Sigmoid colon (tissue), 7 donors: ENCODE data around the gene PCID2. TPM values are rescaled to one million over a fixed set of nuclear protein-coding genes. Genes with fewer than 3 reads are reported as not detected.

ENCODE experiments used
- DNase-seq: peaks from one replicate; pipeline ENCODE4 v3.0.0-alpha.2; 2019
- H3K27ac ChIP-seq, 4 donors: fragments of 200-600 bp; sonication (generic); one replicate each; pipeline ENCODE4 v1.5.1; 2016 to 2019; ENCODE audit warnings: mild to moderate bottlenecking in 1 of 4
- H3K27me3 ChIP-seq, 3 donors: fragments of 200-600 bp; sonication (generic); one replicate each; pipeline ENCODE4 v1.5.1; 2019; ENCODE audit warnings: mild to moderate bottlenecking in 1 of 3
- H3K36me3 ChIP-seq, 4 donors: fragments of 200-600 bp; sonication (generic); one replicate each; pipeline ENCODE4 v1.5.1; 2016 to 2019
- H3K4me1 ChIP-seq, 4 donors: fragments of 200-600 bp; sonication (generic); one replicate each; pipeline ENCODE4 v1.5.1; 2017 to 2019
- H3K4me3 ChIP-seq, 4 donors: fragments of 200-600 bp; sonication (generic); one replicate each; pipeline ENCODE4 v1.5.1; 2017 to 2019; ENCODE audit warnings: mild to moderate bottlenecking in 2 of 4, moderate library complexity in 1 of 4
- H3K9me3 ChIP-seq, 4 donors: fragments of 200-600 bp in 3 of 4; sonication (generic) in 3 of 4; one replicate each; pipeline versions ENCODE4 v1.5.1 to v1.6.1; 2013 to 2019
- CTCF ChIP-seq, 4 experiments: fragments of 450-650 bp in 3 of 4; fragments of 200-600 bp in 1 of 4; IDR thresholded peaks; one replicate each; pipeline ENCODE4 v1.5.1; 2016 to 2019; ENCODE audit warnings: antibody characterized with exemption in 4 of 4, mild to moderate bottlenecking in 3 of 4, moderate library complexity in 2 of 4
- EP300 ChIP-seq, 4 donors: sonication (generic); formaldehyde crosslinking; IDR thresholded peaks; one replicate each; pipeline ENCODE4 v1.6.1; 2017; ENCODE audit warnings: antibody characterized with exemption in 4 of 4
- POLR2A ChIP-seq, 2 donors: fragments of 450-650 bp; IDR thresholded peaks; one replicate each; pipeline ENCODE4 v1.6.1; 2016; ENCODE audit warnings: antibody characterized with exemption in 2 of 2, mild to moderate bottlenecking in 2 of 2, moderate library complexity in 2 of 2
- POLR2AphosphoS5 ChIP-seq, 4 donors: sonication (generic); formaldehyde crosslinking; IDR thresholded peaks; one replicate each; pipeline ENCODE4 v1.6.1; 2017; ENCODE audit warnings: antibody characterized with exemption in 4 of 4
- WGBS, 2 donors: extraction: QIAGEN DNeasy Blood & Tissue Kit; methylation state at CpG; one replicate each; pipeline ENCODE4 v1.1.7; 2013; 5-methylcytosine and 5-hydroxymethylcytosine counted together
- intact Hi-C: fragments of 100-400 bp; cut with DNase I; formaldehyde crosslinking; loops from one replicate; pipeline ENCODE4 v1.15.1; 2023
- polyA plus RNA-seq, 3 donors: library from polyadenylated mRNA; stranded (reverse); fragments of 200-250 nt; gene quantifications; one replicate each; pipeline ENCODE4 v1.2.3, GENCODE V29; 2013
- total RNA-seq, 4 donors: library from RNA; depleted of rRNA; stranded (reverse); fragments of >200 nt; gene quantifications; one replicate each; pipeline ENCODE4 v1.1.0, GENCODE V29; 2016
- donor health status: healthy with polysubstance abuse.
- donor health status: Bipolar disorder and iron deficiency.
- donor health status: healthy.

PCID2 gene
- total and polyA plus RNA-seq, 7 donors: 18.0 to 70.9 (median 44.1) TPM

- H3K36me3 ChIP-seq: peaks cover 8 to 63% (median 25%) of the 10 kb centered on the region in 4 donors
- DNase-seq: no peak
- H3K9me3 ChIP-seq: no peaks in the 10 kb centered on the region
- H3K4me3 ChIP-seq: no peak overlapping the region
- 94 to 96% methylated on average over 13 of the region's 13 CpGs for WGBS, 2 donors
- no peaks in the 10 kb centered on the region for H3K4me1 ChIP-seq
- intact Hi-C loops: no loop called here
- TF ChIP-seq POLR2AphosphoS5 (IDR thresholded peaks at IDR 0.05) (no peak), CTCF (IDR thresholded peaks at IDR 0.05) (no peak)
- H3K27me3 ChIP-seq: no peaks in the 10 kb centered on the region
- no peak overlapping the region for H3K27ac ChIP-seq
Measured at GRCh38 chr13:113172419-113172926, 36.0 kb downstream of the PCID2 start.

DNA sequence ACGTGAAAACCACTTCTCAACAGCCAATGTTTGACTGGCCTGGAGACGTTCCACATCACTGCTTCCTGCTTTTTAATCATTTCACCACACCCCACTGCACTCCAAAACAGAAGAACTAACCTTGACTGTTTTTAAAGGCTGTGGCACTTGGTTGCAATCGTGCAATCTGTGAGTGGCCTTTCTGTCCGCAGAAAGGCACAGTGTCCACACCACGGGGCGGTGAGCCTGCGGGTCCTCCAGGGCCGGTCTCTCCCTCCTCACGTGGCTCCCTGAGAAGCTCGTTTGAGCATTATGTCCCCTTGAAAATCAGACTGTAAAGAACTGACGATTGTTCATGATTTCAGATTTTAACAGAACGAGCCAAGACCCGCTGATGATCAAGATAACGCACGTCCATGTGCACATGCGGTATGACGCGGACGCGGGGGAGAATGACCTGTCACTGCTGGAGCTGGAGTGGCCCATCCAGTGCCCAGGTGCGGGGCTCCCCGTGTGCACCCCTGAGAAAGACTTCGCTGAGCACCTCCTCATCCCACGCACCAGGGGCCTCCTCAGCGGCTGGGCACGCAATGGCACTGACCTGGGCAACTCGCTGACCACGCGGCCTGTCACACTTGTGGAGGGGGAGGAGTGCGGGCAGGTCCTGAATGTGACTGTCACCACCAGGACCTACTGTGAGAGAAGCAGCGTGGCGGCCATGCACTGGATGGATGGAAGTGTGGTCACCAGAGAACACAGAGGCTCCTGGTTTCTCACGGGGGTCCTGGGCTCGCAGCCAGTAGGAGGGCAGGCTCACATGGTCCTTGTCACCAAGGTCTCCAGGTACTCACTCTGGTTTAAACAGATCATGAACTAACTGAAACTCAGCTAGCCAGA is 37.0 kb downstream of the PCID2 start:
- Histone ChIP-seq H3K27me3 (no peaks in the 10 kb centered on the region), H3K27ac (no peak overlapping the region), H3K9me3 (no peaks in the 10 kb centered on the region), H3K4me3 (no peak overlapping the region), H3K36me3 (peaks cover 8 to 53% (median 16%) of the 10 kb centered on the region in 4 donors), H3K4me1 (no peaks in the 10 kb centered on the region)
- TF ChIP-seq POLR2AphosphoS5 (IDR thresholded peaks at IDR 0.05) (no peak), CTCF (IDR thresholded peaks at IDR 0.05) (no peak), POLR2A (IDR thresholded peaks at IDR 0.05) (no peak), EP300 (IDR thresholded peaks at IDR 0.05) (no peak)
- WGBS, 2 donors: 86 to 92% methylated on average over 34 of the region's 34 CpGs
- DNase-seq: no peak
- intact Hi-C loops: no loop called here

- no peak for TF ChIP-seq CTCF (IDR thresholded peaks at IDR 0.05)
- Histone ChIP-seq H3K27ac (no peak overlapping the region), H3K4me1 (no peaks in the 10 kb centered on the region), H3K36me3 (peaks cover 8 to 44% (median 8%) of the 10 kb centered on the region in 4 donors), H3K9me3 (no peaks in the 10 kb centered on the region), H3K27me3 (no peaks in the 10 kb centered on the region), H3K4me3 (no peak overlapping the region)
- WGBS, 2 donors: 53 to 60% methylated on average over 5 of the region's 5 CpGs
- DNase-seq: no peak
- intact Hi-C loops: no loop called here
Measured at GRCh38 chr13:113170511-113170910, 38.0 kb downstream of the PCID2 start.

DNA sequence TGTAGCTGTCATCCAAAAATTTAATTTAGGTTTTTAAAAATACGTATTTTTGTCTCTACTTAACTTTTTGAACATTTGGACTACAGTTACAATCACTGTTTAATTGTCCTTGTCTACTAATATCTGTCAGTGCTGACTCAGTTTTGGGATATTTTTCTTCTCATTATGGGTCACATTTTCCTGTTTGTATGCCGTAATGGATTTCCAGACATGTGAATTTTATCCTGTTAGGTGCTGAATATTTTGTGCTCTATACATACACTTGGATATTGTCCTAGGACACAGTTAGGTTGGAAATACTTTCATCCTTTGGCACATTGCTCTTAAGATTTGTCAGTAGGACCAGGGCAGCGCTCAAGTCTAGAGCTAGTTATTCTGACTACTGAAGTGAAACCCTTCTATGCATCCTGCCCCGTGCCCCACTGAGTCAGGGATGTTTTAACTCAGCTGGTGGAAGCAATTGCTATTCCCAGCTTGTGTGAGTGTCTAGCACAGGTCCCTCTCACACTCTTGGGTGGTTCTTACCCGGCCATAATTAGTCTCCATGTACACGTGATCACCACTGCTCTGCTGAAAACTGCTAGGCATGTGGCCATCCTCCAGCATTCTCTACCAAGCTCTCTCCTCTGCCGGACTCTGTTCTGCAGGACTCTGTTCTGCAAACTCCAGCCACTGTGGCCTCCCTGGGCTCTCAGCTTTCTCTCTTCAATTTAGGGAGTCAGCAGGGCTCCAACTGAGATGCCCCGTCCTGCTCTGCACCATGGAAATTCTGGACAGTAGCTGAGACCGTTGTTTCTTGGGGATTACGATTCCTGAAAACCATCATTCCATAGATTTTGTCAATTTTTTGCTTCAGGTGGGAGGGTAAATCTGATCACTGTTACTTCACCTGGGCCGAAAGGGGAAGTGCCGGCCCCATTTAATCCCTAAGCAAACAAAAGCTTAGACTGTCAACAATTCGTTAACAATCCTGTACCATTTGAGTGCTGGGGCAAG is 38.9 kb downstream of the PCID2 start:
- Histone ChIP-seq H3K27ac (no peak overlapping the region), H3K4me1 (no peaks in the 10 kb centered on the region), H3K4me3 (no peak overlapping the region), H3K36me3 (peaks cover 0 to 34% (median 3%) of the 10 kb centered on the region in 4 donors), H3K9me3 (no peaks in the 10 kb centered on the region), H3K27me3 (no peaks in the 10 kb centered on the region)
- intact Hi-C loops: no loop called here
- 61 to 84% methylated on average over 13 of the region's 13 CpGs for WGBS, 2 donors
- no peak for DNase-seq
- TF ChIP-seq EP300 (IDR thresholded peaks at IDR 0.05) (no peak), POLR2A (IDR thresholded peaks at IDR 0.05) (no peak), POLR2AphosphoS5 (IDR thresholded peaks at IDR 0.05) (no peak), CTCF (IDR thresholded peaks at IDR 0.05) (no peak)
